NCI-H1417 (cell line): Measurements from ENCODE around the gene FGD5.
"Not testable (repeated sequence)": the region's sequence is repeated elsewhere in the genome, so short reads cannot be mapped to it uniquely, and the experiment has no call there.

ENCODE experiments used
- DNase-seq, 3 experiments: peaks; one replicate each; lab custom pipeline; 2025; lab: John Stamatoyannopoulos, UW

The FGD5 gene

DNA sequence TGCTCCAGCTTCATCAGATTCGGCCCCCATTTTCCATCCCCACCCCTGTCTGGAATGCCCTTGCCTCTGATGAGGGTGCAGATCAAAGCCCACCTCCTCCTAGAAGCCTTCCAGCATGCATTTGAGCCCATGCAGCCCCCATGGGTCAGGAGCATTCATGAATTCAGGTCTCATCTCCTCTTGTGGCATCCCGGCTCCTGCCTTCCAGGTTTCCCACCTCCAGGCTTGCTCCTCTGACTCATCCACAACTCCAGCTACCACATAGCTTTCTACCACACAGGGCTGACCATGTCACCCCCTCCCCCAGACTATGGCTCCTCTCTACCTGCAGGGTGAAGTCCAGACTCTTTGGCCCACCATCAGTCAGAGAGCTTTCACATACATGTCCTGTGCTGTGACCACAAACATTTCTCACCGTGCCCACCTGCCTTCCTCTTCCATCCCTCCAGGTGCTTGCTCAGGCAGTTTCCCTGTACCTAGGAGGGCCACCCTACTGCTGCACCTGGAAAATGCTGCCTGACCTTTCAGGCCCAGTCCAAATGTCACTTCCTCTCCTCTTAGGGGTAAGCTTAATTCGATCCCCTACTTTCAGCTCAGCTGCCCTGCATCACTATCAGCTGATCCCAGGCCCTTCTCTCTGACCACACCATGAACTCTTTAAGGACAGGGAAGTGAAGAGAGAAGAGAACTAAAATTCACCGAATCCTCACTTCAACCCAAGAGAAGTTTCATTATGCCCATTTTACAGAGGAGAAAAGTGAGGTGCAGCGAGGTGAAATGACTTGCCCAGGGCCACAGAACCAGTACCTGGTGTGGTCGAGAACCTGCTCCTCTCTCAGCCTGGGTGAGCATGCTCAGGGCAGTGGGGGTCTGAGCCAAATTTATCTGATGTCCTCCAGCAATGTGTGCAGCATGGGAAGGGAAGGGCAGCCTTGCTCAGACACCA, 13.7 kb upstream of the FGD5 start:
- no peak for DNase-seq

DNA sequence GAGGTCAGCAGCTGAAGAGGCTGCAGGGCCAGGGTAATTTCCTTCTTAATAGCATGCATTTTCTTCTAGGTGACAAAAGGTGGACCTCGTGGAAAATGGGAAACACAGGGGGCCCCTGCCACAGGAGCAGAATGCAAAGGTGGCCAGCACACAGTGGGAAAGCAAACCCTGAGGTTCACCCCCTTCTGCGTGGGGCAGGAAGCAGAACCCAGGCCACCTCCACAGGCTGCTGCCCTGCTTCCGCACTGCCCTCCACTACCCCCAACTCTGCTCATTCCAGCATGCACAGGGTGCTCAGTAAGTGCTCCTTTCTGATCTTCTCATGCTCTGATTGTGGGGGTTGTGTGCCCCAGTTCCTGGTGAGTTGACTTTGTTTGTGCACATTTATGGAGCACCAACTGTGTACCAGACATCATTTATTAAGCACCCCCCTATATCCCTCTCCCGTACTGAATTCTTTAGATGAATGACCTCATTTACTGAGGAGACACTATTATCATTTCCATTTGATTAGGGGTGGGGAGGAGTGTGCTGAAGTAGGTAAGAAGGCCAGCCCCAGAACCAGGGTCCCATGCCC, 12.7 kb upstream of the FGD5 start:
- DNase-seq = no peak

DNA sequence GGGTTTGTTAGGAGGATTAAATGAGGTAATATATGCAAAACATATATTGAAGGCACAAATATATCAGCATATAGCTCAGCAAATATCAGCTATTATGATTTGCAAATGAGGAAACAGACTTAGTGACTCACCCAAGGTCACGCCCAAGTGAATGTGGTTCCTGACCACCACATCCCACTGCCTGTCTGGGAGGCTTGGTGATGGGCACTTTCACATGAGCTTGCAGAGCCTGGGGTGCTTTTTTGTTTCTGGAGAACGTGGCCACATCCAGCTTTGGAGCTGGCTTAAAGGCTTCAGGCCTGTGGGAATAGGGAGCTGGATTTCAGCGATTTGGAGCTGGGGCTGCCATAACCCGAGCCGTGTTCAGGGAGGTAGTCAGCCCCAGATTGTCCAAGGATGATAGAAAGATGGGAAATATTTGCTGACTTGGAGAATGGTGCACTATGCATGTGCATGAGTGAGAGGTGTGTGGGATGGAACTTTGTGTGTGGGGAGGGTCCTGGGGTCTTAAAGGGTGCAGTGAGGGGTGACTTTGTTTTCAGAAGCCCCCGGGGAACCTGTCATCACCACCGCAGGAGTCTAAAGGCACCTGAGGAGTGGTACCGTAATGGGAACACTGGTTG, 12.0 kb upstream of the FGD5 start:
- no peak for DNase-seq

GRCh38 chr3:14808025-14808424, 10.7 kb upstream of the FGD5 start:
- DNase-seq = no peak

GRCh38 chr3:14808502-14809266, 10.1 kb upstream of the FGD5 start:
- DNase-seq = no peak

GRCh38 chr3:14809611-14810010, 9.2 kb upstream of the FGD5 start:
- not testable (repeated sequence) for DNase-seq

DNA sequence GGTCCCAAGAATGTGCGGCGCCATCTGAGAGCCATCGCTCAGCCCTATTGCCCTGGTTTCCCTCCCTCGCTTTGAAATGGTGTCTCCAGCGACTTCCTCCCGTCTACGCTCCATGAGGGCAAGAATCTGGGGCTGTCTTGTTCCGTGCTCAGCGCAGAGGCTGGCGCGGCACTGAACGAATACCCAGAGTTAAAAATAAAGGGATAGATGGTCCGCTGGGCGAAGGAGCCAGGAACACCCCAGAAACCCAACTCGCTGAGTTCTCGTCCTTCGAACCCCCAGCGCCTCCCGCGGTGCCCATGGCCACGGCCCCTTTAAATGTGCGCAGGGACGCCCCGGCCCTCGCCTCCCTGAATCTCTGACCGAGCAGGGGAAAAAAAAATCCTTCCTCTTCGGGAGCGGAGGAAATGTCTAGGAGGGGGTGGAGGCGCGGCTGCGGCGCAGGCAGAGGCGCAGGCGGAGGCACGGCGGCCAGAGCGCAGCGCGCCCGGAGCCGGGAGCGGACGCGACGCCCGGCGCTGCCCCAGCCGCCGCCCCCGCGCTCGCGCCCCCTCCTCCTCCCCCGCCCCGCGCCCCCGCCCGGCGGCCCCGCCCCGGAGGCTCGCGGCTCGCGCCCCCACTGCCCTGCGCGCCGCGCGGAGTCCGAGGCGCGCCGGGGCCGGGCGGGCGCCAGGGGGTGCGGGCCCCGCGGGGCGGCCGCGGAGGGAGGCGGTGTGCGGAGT, 8.5 kb upstream of the FGD5 start:
- peak in 2 of 3 experiments; percentile 12 to 25 for DNase-seq

GRCh38 chr3:14810801-14811661, 7.7 kb upstream of the FGD5 start:
- DNase-seq = no peak

GRCh38 chr3:14811684-14812083, 7.1 kb upstream of the FGD5 start:
- DNase-seq = no peak

GRCh38 chr3:14812196-14812790, 6.5 kb upstream of the FGD5 start:
- no peak for DNase-seq

DNA sequence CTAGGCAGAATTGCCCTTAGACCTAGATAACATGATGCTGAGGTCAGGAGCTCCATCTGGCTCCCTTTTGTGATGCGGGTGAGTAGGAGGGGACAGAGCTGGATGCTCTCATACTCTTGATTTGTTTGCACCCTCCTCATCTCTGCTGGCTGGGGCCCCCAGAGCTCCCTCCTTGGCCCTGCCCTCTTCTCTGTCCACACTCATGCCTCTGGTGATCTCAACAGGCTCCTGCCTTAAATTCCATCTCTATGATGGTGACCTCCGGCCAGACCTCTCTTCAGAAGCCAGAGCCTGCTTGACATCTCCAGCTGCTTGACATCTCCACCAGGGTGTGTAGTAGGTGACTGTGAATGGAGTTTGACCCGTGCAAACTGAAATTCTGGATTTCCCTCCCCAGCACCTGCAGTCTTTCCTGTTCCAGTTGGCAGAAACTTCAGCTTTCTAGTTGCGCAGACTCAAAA, 4.3 kb upstream of the FGD5 start:
- no peak for DNase-seq

- DNase-seq = no peak
Observed at GRCh38 chr3:14816359-14816758, 2.4 kb upstream of the FGD5 start.

GRCh38 chr3:14819671-14820070, 909 bp downstream of the FGD5 start:
- DNase-seq = no peak

DNA sequence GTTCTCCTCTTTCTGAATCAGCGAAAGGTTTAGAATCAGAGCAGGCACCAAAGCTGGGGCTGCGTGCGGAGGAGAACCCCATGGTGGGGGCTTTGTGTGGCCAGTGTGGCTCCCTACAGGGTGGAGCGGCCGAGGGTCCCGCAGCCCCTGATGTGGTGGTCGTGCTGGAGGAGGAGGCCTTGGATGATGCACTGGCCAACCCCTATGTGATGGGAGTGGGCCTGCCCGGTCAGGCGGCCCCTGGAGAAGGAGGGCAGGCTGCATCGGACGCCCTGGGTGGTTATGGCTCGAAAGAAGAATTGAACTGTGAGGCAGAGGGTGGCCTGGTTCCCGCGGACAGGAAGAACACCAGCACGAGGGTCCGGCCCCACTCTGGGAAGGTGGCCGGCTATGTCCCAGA, 1.4 kb downstream of the FGD5 start:
- DNase-seq = no peak

- DNase-seq = no peak
Observed at GRCh38 chr3:14821151-14821550, 2.4 kb downstream of the FGD5 start.

DNA sequence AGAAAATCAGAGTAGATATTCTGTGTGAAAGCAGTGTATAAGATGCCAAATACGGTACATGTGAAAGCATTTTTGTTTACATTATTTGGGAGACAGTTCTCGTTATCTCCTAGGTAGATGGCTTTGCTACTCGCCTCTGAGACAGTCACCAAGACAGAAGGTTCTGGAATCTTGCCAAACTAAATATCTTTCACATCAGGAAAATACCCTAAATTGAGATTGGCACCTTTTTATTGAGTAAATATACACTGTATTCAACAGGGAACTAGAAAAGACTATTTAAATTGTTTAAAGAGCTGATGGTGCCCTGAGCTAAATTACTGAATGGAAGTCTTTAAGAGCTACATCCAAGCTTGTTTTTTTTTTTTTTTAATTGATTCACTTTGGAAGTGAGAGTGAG, 3.4 kb downstream of the FGD5 start:
- DNase-seq = peak in 1 of 3 experiments; percentile 28

- DNase-seq = peak in 2 of 3 experiments; percentile 34 to 71
Observed at GRCh38 chr3:14822670-14823390, 4.1 kb downstream of the FGD5 start.

- no peak for DNase-seq
Observed at GRCh38 chr3:14823393-14823792, 4.6 kb downstream of the FGD5 start.

DNA sequence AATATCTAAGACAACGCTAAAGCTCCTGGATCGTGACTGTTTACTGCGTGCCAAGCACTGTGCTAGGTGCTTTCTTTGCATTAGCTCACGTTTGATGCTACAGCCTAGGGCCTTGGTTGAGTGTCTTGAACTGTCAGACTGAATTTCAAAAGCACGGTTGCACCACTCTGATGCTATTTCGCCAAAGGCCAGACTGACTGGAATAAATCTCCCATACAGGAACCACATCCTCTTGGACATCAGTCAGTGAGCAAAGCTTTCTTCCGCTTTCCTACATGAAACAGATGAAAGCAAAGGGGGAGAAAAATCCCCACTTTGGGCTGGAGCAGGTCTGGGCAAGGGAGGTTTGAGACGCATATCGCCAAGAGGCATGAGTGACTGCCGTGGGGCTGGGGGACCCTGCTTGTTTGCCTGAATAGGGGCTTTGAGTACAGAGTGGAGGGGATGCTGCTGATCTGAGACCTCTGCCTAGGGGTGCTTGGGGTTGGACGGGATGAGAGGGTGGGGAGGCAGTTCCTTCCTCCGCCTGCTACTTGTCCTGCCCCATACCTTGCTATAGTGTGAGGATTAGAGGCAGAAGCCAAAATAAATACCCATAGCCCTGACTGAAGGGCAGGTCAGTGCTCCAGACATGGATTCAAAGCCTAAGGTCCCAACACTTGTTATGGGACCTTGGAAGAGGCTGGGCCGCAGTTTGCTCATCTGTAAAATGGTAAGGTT, 5.3 kb downstream of the FGD5 start:
- no peak for DNase-seq
